GM21447 (cell line): ENCODE results near the gene CTDSPL2.
"Not testable (repeated sequence)": the region's sequence is repeated elsewhere in the genome, so short reads cannot be mapped to it uniquely, and the experiment has no call there.

Experiments
- ATAC-seq: cut with Tn5 transposase; IDR thresholded peaks from one replicate; pipeline ENCODE4 v1.9.1; 2021; ENCODE audit not compliant: unreplicated experiment

Gene CTDSPL2

GRCh38 chr15:44537735-44538240 lies 110.4 kb downstream of the CTDSPL2 start:
- ATAC-seq = no peak

- ATAC-seq = no peak
Observed at GRCh38 chr15:44541282-44541958, 114.0 kb downstream of the CTDSPL2 start.

- no peak for ATAC-seq
Observed at GRCh38 chr15:44542596-44542995, 115.2 kb downstream of the CTDSPL2 start.

- ATAC-seq = not testable (repeated sequence)
Observed at GRCh38 chr15:44544745-44545144, 117.3 kb downstream of the CTDSPL2 start.

- ATAC-seq = peak; percentile 75
Observed at GRCh38 chr15:44545913-44546802, 118.7 kb downstream of the CTDSPL2 start.

GRCh38 chr15:44549152-44549551 lies 121.7 kb downstream of the CTDSPL2 start:
- ATAC-seq = not testable (repeated sequence)

- no peak for ATAC-seq
Observed at GRCh38 chr15:44550256-44550655, 122.8 kb downstream of the CTDSPL2 start.

GRCh38 chr15:44550734-44551133 lies 123.3 kb downstream of the CTDSPL2 start:
- no peak for ATAC-seq

- no peak for ATAC-seq
Observed at GRCh38 chr15:44554934-44555723, 127.7 kb downstream of the CTDSPL2 start.

- not testable (repeated sequence) for ATAC-seq
Observed at GRCh38 chr15:44560926-44561325, 133.5 kb downstream of the CTDSPL2 start.

GRCh38 chr15:44565387-44566154 lies 138.1 kb downstream of the CTDSPL2 start:
- ATAC-seq = no peak

- ATAC-seq = no peak
Observed at GRCh38 chr15:44566155-44566540, 138.7 kb downstream of the CTDSPL2 start.

GRCh38 chr15:44568338-44568737 lies 140.9 kb downstream of the CTDSPL2 start:
- no peak for ATAC-seq

- no peak for ATAC-seq
Observed at GRCh38 chr15:44569316-44569715, 141.9 kb downstream of the CTDSPL2 start.

- ATAC-seq = no peak
Observed at GRCh38 chr15:44570361-44570760, 142.9 kb downstream of the CTDSPL2 start.

- ATAC-seq = no peak
Observed at GRCh38 chr15:44573386-44573785, 146.0 kb downstream of the CTDSPL2 start.

- ATAC-seq = no peak
Observed at GRCh38 chr15:44574734-44575133, 147.3 kb downstream of the CTDSPL2 start.
